Fibroblast of lung (primary cell): ENCODE results near the gene REXO2.

ENCODE experiments used
- CTCF ChIP-seq, 2 donors: IDR thresholded peaks in 1 of 2; conservative IDR thresholded peaks in 1 of 2; 1 replicate in 1 of 2; 2 replicates in 1 of 2; pipeline ENCODE4 v1.5.1; 2011 to 2012; ENCODE audit warnings: low read length in 2 of 2, control low read depth in 1 of 2, inconsistent platforms in 1 of 2, low read depth in 1 of 2, mild to moderate bottlenecking in 1 of 2
- EZH2 ChIP-seq: IDR thresholded peaks from 2 replicates; pipeline ENCODE4 v1.5.1; 2012; ENCODE audit warnings: low read length, control low read depth, mild to moderate bottlenecking; ENCODE audit errors: missing control alignments

GRCh38 chr11:114438303-114438702, 964 bp upstream of the REXO2 start:
- TF ChIP-seq CTCF (conservative IDR thresholded peaks at IDR 0.05 in 1 of 2, IDR thresholded peaks at IDR 0.05 in 1 of 2; ENCODE audit: low read depth in 1 of 2, low read length in 2 of 2): no peak
- TF ChIP-seq EZH2: no peak
